SK-N-SH treated with all-trans-retinoic acid at 6 μM for 48 hours (cell line): ENCODE measurements around the gene MAML3.

Experiments
- ATAC-seq: fragments of 200-7000 bp; cut with Tn5 transposase; 3 replicates; pipeline ENCODE4 v1.9.1; 2020; ENCODE audit warnings: mild to moderate bottlenecking, moderate library complexity
- ARNTL ChIP-seq: fragments of 450-650 bp; formaldehyde crosslinking; IDR thresholded peaks from 2 replicates; pipeline ENCODE4 v1.5.0; 2020; ENCODE audit warnings: low read depth, mild to moderate bottlenecking, moderate library complexity, borderline replicate concordance
- BACH2 ChIP-seq: fragments of 250-450 bp; sonication (Bioruptor Pico); IDR thresholded peaks from 2 replicates; pipeline ENCODE4 v1.9.0; 2021; ENCODE audit warnings: mild to moderate bottlenecking, borderline replicate concordance
- CSDC2 ChIP-seq: fragments of 250-450 bp; sonication (Bioruptor Pico); IDR thresholded peaks from 2 replicates; pipeline ENCODE4 v1.5.0; 2020; ENCODE audit warnings: mild to moderate bottlenecking, moderate library complexity
- ESRRG ChIP-seq: fragments of 250-450 bp; sonication (Bioruptor Pico); IDR thresholded peaks from 2 replicates; pipeline ENCODE4 v1.6.1; 2021; ENCODE audit warnings: mild to moderate bottlenecking
- GLIS3 ChIP-seq: fragments of 250-450 bp; sonication (Bioruptor Pico); IDR thresholded peaks from 2 replicates; pipeline ENCODE4 v1.5.0; 2020; ENCODE audit warnings: mild to moderate bottlenecking, moderate library complexity
- ISL1 ChIP-seq: fragments of 250-450 bp; sonication (Bioruptor Pico); IDR thresholded peaks from 2 replicates; pipeline ENCODE4 v2.1.2; 2022; ENCODE audit warnings: mild to moderate bottlenecking, moderate library complexity
- OSR1 ChIP-seq: fragments of 250-450 bp; sonication (Bioruptor Pico); IDR thresholded peaks from 2 replicates; pipeline ENCODE4 v1.8.0; 2022; ENCODE audit warnings: moderate library complexity, mild to moderate bottlenecking, inconsistent platforms
- PATZ1 ChIP-seq: fragments of 250-450 bp; sonication (Bioruptor Pico); IDR thresholded peaks from 2 replicates; pipeline ENCODE4 v1.8.0; 2020; ENCODE audit warnings: mild to moderate bottlenecking, moderate library complexity, borderline replicate concordance
- RARB ChIP-seq: fragments of 250-450 bp; sonication (Bioruptor Pico); IDR thresholded peaks from 2 replicates; pipeline ENCODE4 v1.8.0; 2021; ENCODE audit warnings: mild to moderate bottlenecking, moderate library complexity
- SNAI2 ChIP-seq: fragments of 250-450 bp; sonication (Bioruptor Pico); IDR thresholded peaks from 2 replicates; pipeline ENCODE4 v1.5.0; 2020; ENCODE audit warnings: mild to moderate bottlenecking, moderate library complexity
- TCF4 ChIP-seq: fragments of 250-450 bp; sonication (Bioruptor Pico); IDR thresholded peaks from 2 replicates; pipeline ENCODE4 v1.8.0; 2021; ENCODE audit warnings: mild to moderate bottlenecking, moderate library complexity, borderline replicate concordance
- TOX ChIP-seq: fragments of 250-450 bp; sonication (Bioruptor Pico); IDR thresholded peaks from 2 replicates; pipeline ENCODE4 v1.8.0; 2021; ENCODE audit warnings: mild to moderate bottlenecking, moderate library complexity, borderline replicate concordance
- TSHZ2 ChIP-seq: fragments of 250-450 bp; sonication (Bioruptor Pico); IDR thresholded peaks from 2 replicates; pipeline ENCODE4 v1.5.0; 2020; ENCODE audit warnings: mild to moderate bottlenecking, moderate library complexity
- ZC3H10 ChIP-seq: fragments of 250-450 bp; sonication (Bioruptor Pico); IDR thresholded peaks from 2 replicates; pipeline ENCODE4 v1.5.1; 2021; ENCODE audit warnings: mild to moderate bottlenecking, moderate library complexity
- ZFP3 ChIP-seq: fragments of 250-450 bp; sonication (Bioruptor Pico); IDR thresholded peaks from 2 replicates; pipeline ENCODE4 v1.5.0; 2020; ENCODE audit warnings: mild to moderate bottlenecking, moderate library complexity
- ZNF70 ChIP-seq: fragments of 450-650 bp; formaldehyde crosslinking; IDR thresholded peaks from 2 replicates; pipeline ENCODE4 v1.5.0; 2020; ENCODE audit warnings: mild to moderate bottlenecking, moderate library complexity
- ZNF8 ChIP-seq: fragments of 450-650 bp; formaldehyde crosslinking; IDR thresholded peaks from 2 replicates; pipeline ENCODE4 v1.5.0; 2020; ENCODE audit warnings: mild to moderate bottlenecking, moderate library complexity
- TF ChIP-seq, protein P1 (sequence below): fragments of 250-450 bp; sonication (Bioruptor Pico); IDR thresholded peaks from 2 replicates; pipeline ENCODE4 v1.5.1; 2020; ENCODE audit warnings: low read depth, mild to moderate bottlenecking, moderate library complexity

Gene MAML3

GRCh38 chr4:139910106-139910505, 243.9 kb downstream of the MAML3 start:
- TF ChIP-seq PATZ1 (CRISPR knock-in tag) (no peak), OSR1 (CRISPR knock-in tag) (no peak), BACH2 (CRISPR knock-in tag) (no peak), SNAI2 (CRISPR knock-in tag) (no peak), GLIS3 (CRISPR knock-in tag) (no peak), RARB (CRISPR knock-in tag) (no peak)
- TF ChIP-seq, protein P1, sequence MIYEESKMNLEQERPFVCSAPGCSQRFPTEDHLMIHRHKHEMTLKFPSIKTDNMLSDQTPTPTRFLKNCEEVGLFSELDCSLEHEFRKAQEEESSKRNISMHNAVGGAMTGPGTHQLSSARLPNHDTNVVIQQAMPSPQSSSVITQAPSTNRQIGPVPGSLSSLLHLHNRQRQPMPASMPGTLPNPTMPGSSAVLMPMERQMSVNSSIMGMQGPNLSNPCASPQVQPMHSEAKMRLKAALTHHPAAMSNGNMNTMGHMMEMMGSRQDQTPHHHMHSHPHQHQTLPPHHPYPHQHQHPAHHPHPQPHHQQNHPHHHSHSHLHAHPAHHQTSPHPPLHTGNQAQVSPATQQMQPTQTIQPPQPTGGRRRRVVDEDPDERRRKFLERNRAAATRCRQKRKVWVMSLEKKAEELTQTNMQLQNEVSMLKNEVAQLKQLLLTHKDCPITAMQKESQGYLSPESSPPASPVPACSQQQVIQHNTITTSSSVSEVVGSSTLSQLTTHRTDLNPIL (CRISPR knock-in tag), result no peak
- ATAC-seq, result no peak

GRCh38 chr4:139908636-139909437, 245.1 kb downstream of the MAML3 start:
- TF ChIP-seq, protein P1 (CRISPR knock-in tag), result no peak
- TF ChIP-seq TCF4 (CRISPR knock-in tag), result no peak
- TF ChIP-seq CSDC2 (CRISPR knock-in tag), result no peak
- no peak for TF ChIP-seq TSHZ2 (CRISPR knock-in tag)
- TF ChIP-seq RARB (CRISPR knock-in tag), result no peak
- no peak for TF ChIP-seq OSR1 (CRISPR knock-in tag)
- TF ChIP-seq BACH2 (CRISPR knock-in tag), result no peak
- no peak for TF ChIP-seq ESRRG (CRISPR knock-in tag)
- no peak for TF ChIP-seq ARNTL (CRISPR knock-in tag)
- no peak for TF ChIP-seq ZFP3
- no peak for TF ChIP-seq GLIS3 (CRISPR knock-in tag)
- no peak for TF ChIP-seq ZC3H10 (CRISPR knock-in tag)
- TF ChIP-seq SNAI2 (CRISPR knock-in tag), result no peak
- TF ChIP-seq ZNF8, result no peak
- no peak for TF ChIP-seq ZNF70
- no peak for ATAC-seq

DNA sequence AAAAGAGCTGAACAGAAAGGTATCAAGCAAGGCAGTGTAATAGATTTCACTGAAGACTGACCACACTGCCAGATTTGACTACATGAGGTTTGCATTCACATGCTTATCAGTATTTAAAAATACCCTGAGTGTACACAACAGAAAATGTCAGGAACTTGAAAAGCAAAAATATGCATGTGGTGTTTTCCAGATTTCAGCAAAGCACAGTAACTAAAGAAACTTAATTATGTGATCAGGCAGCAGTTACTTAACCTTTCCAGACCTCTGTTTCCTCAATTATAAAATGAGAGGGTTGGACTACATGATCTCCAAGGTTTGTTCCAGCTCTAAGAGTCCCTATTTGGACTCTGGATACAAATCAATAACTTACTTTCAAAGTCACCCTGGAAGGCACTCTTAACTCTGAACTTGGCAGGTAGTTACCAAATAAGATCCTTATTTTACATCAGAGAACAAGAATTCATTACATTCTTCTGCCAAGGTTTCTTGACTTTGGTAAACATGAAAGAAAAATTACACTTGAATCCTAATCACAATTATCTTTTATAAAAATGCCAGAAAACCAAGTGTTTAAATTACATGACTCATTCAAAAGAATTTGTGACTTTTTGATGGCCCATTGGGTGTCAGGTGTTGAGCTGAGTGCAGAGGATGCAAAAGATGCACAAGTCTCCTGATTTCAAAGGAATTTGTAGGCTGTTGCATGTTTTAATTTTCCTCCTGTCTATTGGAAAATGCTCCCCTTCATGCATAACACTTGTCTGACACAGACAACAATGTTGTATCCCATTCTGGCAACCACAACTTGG, 246.8 kb downstream of the MAML3 start:
- ATAC-seq, result peak; percentile 28; the same call in 2 of the 3 replicates
- TF ChIP-seq ISL1 (CRISPR knock-in tag), result 0 out of 2 replicates have a peak, but pooled peaks have one; percentile 22
- no peak for TF ChIP-seq BACH2 (CRISPR knock-in tag)
- TF ChIP-seq TSHZ2 (CRISPR knock-in tag), result peak; percentile 28; the same call in 1 of the 2 replicates
- no peak for TF ChIP-seq TOX
